Stimulated activated CD8-positive, alpha-beta memory T cell treated with anti-CD3 and anti-CD28 coated beads, Interleukin-15, amount 100 ng/mL, for 48 hours (primary cell): ENCODE measurements around the gene HNRNPA0.
A peak's percentile ranks its signal among the peaks of the same experiment; 100 is the strongest.

Source experiments
- DNase-seq, 2 donors: peaks; one replicate each; pipeline ENCODE4 v3.0.0-alpha.2; 2020; ENCODE audit warnings: low read depth in 2 of 2

HNRNPA0 gene

DNA sequence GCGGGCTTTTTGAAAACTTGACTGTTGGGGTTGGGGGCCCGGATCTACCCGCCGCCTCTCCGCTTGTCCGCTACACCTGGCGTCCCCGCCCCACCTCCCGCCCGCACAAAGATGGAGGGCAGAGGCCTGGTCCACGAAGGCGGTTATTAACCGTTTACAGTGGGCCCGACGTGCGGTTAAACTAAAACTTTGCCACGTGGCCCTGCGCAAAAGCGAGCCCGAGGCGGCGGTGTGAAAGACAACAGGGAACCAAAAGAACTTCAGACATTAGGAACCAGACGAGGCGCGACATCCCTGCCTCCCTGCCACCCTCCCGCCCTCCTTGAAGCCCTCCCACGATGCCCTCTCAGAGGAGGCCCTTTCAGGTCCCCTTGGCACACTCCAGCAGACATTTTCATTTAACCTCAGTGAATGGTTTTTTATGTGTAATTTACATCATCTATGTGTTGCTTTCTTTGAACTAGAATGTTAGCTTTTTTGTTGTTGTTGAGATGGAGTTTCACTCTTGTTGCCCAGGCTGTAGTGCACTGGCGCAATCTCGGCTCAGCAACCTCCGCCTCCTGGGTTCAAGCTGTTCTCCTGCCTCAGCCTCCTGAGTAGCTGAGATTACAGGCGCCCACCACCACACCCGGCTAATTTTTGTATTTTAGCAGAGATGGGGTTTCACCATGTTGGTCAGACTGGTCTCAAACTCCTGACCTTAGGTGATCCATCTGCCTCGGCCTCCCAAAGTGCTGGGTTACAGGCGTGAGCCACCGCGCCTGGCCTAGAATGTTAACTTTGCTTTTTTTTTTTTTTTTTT lies 999 bp upstream of the HNRNPA0 start:
- no peak for DNase-seq

- no peak for DNase-seq
Observed at GRCh38 chr5:137753691-137754187, 424 bp downstream of the HNRNPA0 start.

GRCh38 chr5:137752905-137753690 lies 1.1 kb downstream of the HNRNPA0 start:
- peak in 1 of 2 donors; percentile 22 for DNase-seq

GRCh38 chr5:137751869-137752491 lies 2.2 kb downstream of the HNRNPA0 start:
- no peak for DNase-seq

- no peak for DNase-seq
Observed at GRCh38 chr5:137750436-137750835, 3.7 kb downstream of the HNRNPA0 start.

DNA sequence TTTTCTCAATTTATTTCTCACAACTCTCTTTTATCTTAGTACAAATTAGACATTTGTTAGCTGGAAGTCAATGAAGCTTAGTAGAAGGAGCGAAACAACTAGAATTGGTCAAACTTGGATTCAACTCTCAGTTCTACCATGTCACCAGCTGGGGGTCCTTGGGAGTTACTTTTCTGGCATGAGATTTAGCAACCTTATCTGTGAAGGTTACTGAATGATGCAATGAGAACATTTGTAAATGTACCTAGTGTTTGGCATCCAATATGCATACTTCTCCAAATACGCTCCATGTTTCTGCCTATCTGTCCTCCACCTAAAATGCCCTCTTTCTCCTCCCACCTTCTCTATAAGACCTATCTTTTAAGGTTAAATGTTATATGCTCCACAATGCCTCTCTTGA lies 6.3 kb downstream of the HNRNPA0 start:
- no peak for DNase-seq

- DNase-seq: peak in 1 of 2 donors; percentile 37
Observed at GRCh38 chr5:137743031-137743640, 11.0 kb downstream of the HNRNPA0 start.

- DNase-seq: no peak
Observed at GRCh38 chr5:137741718-137742117, 12.4 kb downstream of the HNRNPA0 start.

GRCh38 chr5:137739737-137740136 lies 14.4 kb downstream of the HNRNPA0 start:
- no peak for DNase-seq

DNA sequence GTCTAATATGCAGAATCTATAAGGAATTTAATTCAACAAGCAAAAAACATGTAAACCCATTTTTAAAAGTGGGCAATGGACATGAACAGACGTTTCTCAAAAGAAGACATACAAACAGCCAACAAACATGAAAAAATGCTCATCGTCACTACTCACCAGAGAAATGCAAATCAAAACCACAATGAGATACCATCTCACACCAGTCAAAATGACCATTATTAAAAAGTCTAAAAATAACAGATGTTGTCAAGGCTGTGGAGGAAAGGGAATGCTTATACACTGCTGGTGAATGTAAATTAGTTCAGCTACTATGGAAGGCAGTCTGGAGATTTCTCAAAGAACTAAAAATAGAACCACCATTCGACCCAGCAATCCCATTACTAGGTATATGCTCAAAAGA lies 15.2 kb downstream of the HNRNPA0 start:
- DNase-seq: no peak

DNA sequence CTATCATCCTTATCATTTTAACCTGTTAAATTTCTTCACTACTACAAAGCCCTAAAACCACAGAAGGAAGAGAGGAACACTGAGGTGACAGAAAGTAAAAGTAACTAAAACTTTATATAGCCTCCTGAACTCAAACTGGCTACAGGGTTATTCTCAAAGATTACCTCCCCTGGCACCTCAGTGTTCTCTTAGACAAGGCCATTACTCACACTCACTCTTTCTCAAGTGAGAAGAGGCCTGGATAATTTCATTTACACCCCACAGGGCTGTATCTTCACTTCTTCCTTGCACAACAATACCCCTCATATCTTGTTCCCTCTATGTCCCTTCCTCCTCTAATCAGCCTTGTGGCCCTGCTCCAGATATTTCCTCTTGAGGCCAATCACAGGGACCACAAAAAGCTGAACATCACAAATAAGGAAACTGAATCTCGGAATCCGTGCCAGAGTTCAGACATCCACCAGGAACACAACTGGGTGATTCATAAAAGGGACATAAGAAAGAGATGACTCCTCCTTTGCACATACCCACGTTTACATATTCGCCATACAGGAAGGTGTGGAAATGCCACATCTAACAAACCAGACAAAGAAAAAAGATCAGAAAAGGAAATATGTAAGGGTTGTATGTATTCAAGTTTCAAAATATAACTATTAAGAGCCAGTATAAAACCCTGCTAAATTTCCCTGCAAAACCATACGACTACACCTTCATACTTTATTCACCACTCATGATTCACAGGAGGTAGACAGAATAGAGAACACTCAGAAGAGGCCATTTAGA lies 16.6 kb downstream of the HNRNPA0 start:
- no peak for DNase-seq

DNA sequence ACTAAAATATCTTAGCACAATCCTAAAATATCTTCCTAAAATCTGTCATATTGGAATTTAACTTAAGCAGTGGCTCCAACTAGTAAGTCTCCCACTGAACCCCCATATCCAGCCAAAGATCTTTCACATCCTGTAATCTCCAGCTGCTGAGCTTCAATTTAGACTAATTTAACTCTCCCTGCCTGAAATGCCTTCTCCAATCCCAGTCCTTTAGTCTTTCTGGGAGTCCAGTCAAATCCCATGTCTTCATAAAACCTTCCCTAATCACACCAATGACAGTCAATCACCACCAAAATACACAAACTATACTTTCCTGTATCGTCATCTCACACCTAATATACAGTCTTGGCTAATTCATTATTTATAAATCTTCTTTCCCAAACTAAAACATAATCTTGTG lies 17.7 kb downstream of the HNRNPA0 start:
- DNase-seq: no peak

GRCh38 chr5:137735555-137736284 lies 18.4 kb downstream of the HNRNPA0 start, which contains the start of gene KLHL3:
Gene KLHL3 (minus strand): TSS chr5:137736089. CDS start chr5:137735646, 443 bp downstream.
- no peak for DNase-seq

GRCh38 chr5:137734962-137735554 lies 19.1 kb downstream of the HNRNPA0 start:
- DNase-seq: no peak

DNA sequence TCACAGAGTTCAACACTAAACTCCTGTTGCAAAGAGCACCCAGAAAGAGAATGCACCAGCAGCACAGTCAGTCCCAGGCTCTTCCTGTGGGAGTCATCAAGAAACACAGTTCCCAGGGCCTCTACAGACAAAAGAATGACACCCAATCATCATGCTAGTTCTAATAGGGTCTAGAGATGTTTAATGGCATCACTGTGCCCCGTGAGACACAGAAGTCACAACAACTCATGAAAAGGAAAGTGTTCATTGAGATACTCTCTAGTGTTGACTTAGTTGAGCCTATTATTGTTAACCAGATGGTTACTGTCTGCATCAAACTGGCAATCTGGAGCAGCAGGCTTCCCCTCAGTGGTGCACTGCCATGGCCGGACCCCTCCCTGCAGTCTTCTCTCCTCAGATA lies 19.8 kb downstream of the HNRNPA0 start:
- DNase-seq: no peak

DNA sequence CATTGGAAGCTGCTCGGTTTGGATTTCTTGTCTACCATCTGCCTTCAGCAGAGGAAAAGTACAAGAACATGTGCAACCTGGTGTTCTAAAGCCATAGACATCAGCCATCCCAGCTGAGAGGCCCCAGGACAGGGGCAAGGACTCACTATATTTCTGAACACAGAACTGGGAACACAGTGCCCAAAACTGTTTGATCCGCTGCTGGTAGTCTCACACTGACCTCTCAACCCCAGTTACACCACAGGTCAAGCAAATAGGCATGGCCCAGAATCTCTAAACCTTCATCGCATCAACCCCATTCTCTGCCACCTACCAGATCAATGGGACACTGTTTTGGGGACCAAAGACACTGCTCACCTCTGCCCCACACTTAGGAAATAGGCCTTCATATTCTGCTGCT lies 20.2 kb downstream of the HNRNPA0 start:
- no peak for DNase-seq

DNA sequence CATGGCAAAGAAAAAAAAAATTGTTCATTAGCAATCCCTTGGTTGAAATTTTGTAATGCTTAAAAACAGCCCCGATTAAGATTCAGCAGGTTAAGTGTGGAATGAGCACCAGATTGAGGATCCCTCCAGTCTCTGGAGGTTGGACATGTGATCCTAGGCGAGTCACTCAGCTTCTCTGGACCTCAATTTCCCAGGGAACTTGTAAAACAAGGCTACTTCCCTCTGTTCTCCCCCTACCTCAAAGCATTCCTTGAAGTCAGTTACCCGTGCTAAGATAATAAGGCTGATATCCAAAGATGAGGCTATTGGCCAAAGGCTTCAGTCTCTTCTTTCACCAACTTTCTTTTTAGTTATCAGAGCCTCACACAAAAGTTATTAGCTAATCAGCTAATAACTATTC lies 21.2 kb downstream of the HNRNPA0 start:
- DNase-seq: no peak

- no peak for DNase-seq
Observed at GRCh38 chr5:137731176-137731575, 23.0 kb downstream of the HNRNPA0 start.

DNA sequence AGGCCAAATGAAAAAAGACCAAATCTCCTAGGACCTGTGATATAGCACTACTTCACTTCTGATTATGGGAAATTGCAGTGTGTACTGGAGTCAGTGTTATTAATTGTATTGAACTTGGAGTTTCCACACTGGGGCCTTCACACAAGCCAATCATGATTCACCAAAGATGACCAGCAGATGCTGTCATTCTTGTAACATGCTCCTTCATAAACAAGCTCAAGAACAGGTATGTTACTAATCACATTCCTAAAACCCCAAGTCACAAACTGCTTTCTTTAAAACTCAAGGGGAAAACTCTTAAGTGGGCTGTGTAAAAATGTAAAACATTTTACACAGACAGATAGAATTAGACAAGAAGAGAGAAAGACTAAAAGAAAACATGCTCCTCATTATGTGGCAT lies 23.8 kb downstream of the HNRNPA0 start:
- DNase-seq: no peak

DNA sequence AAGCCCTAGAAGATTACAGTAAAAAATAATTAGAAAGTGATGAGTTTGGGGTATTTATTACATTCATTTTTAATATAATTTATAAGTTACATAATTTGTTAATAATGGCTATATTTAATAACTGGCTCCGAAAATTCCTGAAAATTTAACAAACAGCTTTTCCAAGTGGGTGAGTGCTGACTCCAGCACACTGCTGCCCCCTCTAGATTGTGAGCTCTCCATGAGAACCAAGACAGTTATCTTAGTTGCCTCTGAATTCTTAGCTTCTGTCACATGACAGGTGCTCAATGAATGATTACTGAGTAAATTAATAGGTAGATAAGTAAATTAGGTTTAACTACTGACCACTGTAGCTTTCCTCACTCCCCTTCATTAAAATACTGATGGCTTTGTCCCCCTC lies 26.1 kb downstream of the HNRNPA0 start:
- no peak for DNase-seq
